GM21526 (cell line): ENCODE measurements around the gene LCE3B.
"Not testable (repeated sequence)": the region's sequence is repeated elsewhere in the genome, so short reads cannot be mapped to it uniquely, and the experiment has no call there.

ENCODE experiments used
- ATAC-seq: cut with Tn5 transposase; IDR thresholded peaks from one replicate; pipeline ENCODE4 v1.9.1; 2021; ENCODE audit warnings: moderate library complexity; ENCODE audit not compliant: unreplicated experiment, low FRiP score

The LCE3B gene

GRCh38 chr1:152613511-152613910, at the start of gene LCE3B:
TSS of gene LCE3B (plus strand) at chr1:152613811. CDS start at chr1:152613811, 0 bp downstream.
- no peak for ATAC-seq

- ATAC-seq, result no peak
These were observed 48.5 kb upstream of the LCE3B start for GRCh38 chr1:152565115-152565514.

GRCh38 chr1:152565535-152566215, 47.9 kb upstream of the LCE3B start:
- ATAC-seq, result no peak

- ATAC-seq, result no peak
These were observed 46.9 kb upstream of the LCE3B start, which contains the start of gene LCE3E for GRCh38 chr1:152566681-152567080. TSS of gene LCE3E (minus strand) at chr1:152566780. CDS start at chr1:152566208, 572 bp downstream.

- no peak for ATAC-seq
These were observed 36.4 kb upstream of the LCE3B start for GRCh38 chr1:152577168-152577567.

GRCh38 chr1:152579526-152579925, 34.1 kb upstream of the LCE3B start:
- not testable (repeated sequence) for ATAC-seq

- ATAC-seq, result no peak
These were observed 33.2 kb upstream of the LCE3B start, which contains the start of gene LCE3D for GRCh38 chr1:152580433-152580832. TSS of gene LCE3D (minus strand) at chr1:152580516. CDS start at chr1:152579936, 580 bp downstream.

- no peak for ATAC-seq
These were observed 31.0 kb upstream of the LCE3B start for GRCh38 chr1:152582647-152583046.

- no peak for ATAC-seq
These were observed 28.0 kb upstream of the LCE3B start for GRCh38 chr1:152585586-152585985.

GRCh38 chr1:152596986-152597385, 16.6 kb upstream of the LCE3B start:
- ATAC-seq, result no peak

GRCh38 chr1:152599934-152600333, 13.7 kb upstream of the LCE3B start, which contains the start of gene LCE3C:
TSS of gene LCE3C (plus strand) at chr1:152600234. CDS start at chr1:152600732, 498 bp downstream.
- ATAC-seq, result no peak

GRCh38 chr1:152621993-152622392, 8.4 kb downstream of the LCE3B start:
- ATAC-seq, result no peak

GRCh38 chr1:152622803-152623202, 9.2 kb downstream of the LCE3B start, which contains the start of gene LCE3A:
TSS of gene LCE3A (minus strand) at chr1:152623103. CDS start at chr1:152623103, 0 bp downstream.
- ATAC-seq, result no peak

- no peak for ATAC-seq
These were observed 9.7 kb downstream of the LCE3B start for GRCh38 chr1:152623203-152623844.

GRCh38 chr1:152626744-152627143, 13.1 kb downstream of the LCE3B start:
- no peak for ATAC-seq

- no peak for ATAC-seq
These were observed 17.0 kb downstream of the LCE3B start for GRCh38 chr1:152630596-152630995.

GRCh38 chr1:152640351-152640750, 26.7 kb downstream of the LCE3B start:
- no peak for ATAC-seq

GRCh38 chr1:152643945-152644344, 30.3 kb downstream of the LCE3B start:
- ATAC-seq, result no peak

GRCh38 chr1:152645146-152645545, 31.5 kb downstream of the LCE3B start:
- no peak for ATAC-seq

GRCh38 chr1:152646656-152647055, 33.0 kb downstream of the LCE3B start:
- ATAC-seq, result no peak

- ATAC-seq, result no peak
These were observed 40.5 kb downstream of the LCE3B start for GRCh38 chr1:152654110-152654509.

GRCh38 chr1:152656459-152656858, 42.8 kb downstream of the LCE3B start:
- no peak for ATAC-seq
